AML-193 (cell line): ENCODE measurements around the gene COG3.
A peak's percentile ranks its signal among the peaks of the same experiment; 100 is the strongest.

ENCODE experiments used
- DNase-seq, 2 experiments: peaks; one replicate each; lab custom pipeline; 2025; lab: John Stamatoyannopoulos, UW

The COG3 gene

GRCh38 chr13:45506811-45507210 is 42.1 kb downstream of the COG3 start:
- DNase-seq: no peak

GRCh38 chr13:45508776-45509175 is 44.0 kb downstream of the COG3 start:
- no peak for DNase-seq

GRCh38 chr13:45510672-45511071 is 45.9 kb downstream of the COG3 start:
- no peak for DNase-seq

GRCh38 chr13:45511310-45512097 is 46.8 kb downstream of the COG3 start:
- DNase-seq: peak; percentile 68 to 84

GRCh38 chr13:45512098-45512496 is 47.4 kb downstream of the COG3 start:
- DNase-seq: no peak

- DNase-seq: no peak
Observed at GRCh38 chr13:45516757-45517156, 52.0 kb downstream of the COG3 start.

GRCh38 chr13:45518525-45519245 is 53.9 kb downstream of the COG3 start:
- DNase-seq: no peak

- DNase-seq: no peak
Observed at GRCh38 chr13:45519493-45519892, 54.8 kb downstream of the COG3 start.

- DNase-seq: no peak
Observed at GRCh38 chr13:45521297-45521696, 56.6 kb downstream of the COG3 start.

- no peak for DNase-seq
Observed at GRCh38 chr13:45522571-45522970, 57.8 kb downstream of the COG3 start.

GRCh38 chr13:45527699-45528462 is 63.1 kb downstream of the COG3 start:
- no peak for DNase-seq

GRCh38 chr13:45529758-45530157 is 65.0 kb downstream of the COG3 start:
- no peak for DNase-seq

- no peak for DNase-seq
Observed at GRCh38 chr13:45534604-45535003, 69.9 kb downstream of the COG3 start.

GRCh38 chr13:45536224-45536623 is 71.5 kb downstream of the COG3 start:
- DNase-seq: no peak

GRCh38 chr13:45537516-45537915 is 72.8 kb downstream of the COG3 start:
- DNase-seq: no peak

- DNase-seq: no peak
Observed at GRCh38 chr13:45538382-45538781, 73.6 kb downstream of the COG3 start.

- DNase-seq: no peak
Observed at GRCh38 chr13:45540195-45540594, 75.5 kb downstream of the COG3 start.

GRCh38 chr13:45540864-45541263 is 76.1 kb downstream of the COG3 start:
- no peak for DNase-seq

- DNase-seq: no peak
Observed at GRCh38 chr13:45541806-45542205, 77.1 kb downstream of the COG3 start.

GRCh38 chr13:45542391-45542790 is 77.7 kb downstream of the COG3 start:
- DNase-seq: no peak

GRCh38 chr13:45542878-45543277 is 78.1 kb downstream of the COG3 start:
- no peak for DNase-seq

- DNase-seq: no peak
Observed at GRCh38 chr13:45544520-45544919, 79.8 kb downstream of the COG3 start.
